Left colon (tissue), 2 donors: ENCODE data around the gene DLL1. TPM values are rescaled to one million over a fixed set of nuclear protein-coding genes. Genes with fewer than 3 reads are reported as not detected.
"Not testable (repeated sequence)": the region's sequence is repeated elsewhere in the genome, so short reads cannot be mapped to it uniquely, and the experiment has no call there.

Source experiments
- ATAC-seq: fragments of 200-7000 bp; cut with Tn5 transposase; one replicate; pipeline ENCODE4 v1.9.1; 2020; ENCODE audit warnings: mild to moderate bottlenecking, moderate library complexity
- DNase-seq, 2 donors: peaks; one replicate each; pipeline ENCODE4 v3.0.0-alpha.2; 2020
- intact Hi-C, 2 donors: fragments of 100-400 bp; cut with DNase I in 1 of 2; cut with micrococcal nuclease in 1 of 2; formaldehyde crosslinking; loops; one replicate each; pipeline versions ENCODE4 v1.11.2 to v1.14.0; 2022; cut with DNase I, micrococcal nuclease
- long read RNA-seq: library from polyadenylated mRNA; unstranded; transcript quantifications from one replicate; pipeline ENCODE4 v2.0.0, GENCODE V29; 2021
- total RNA-seq, 2 donors: library from RNA; stranded (reverse); fragmentation: NEBNext Ultra II Directional; extraction: Animal tissue kit (Norgen Biotek cat#: 25700); gene quantifications; one replicate each; pipeline ENCODE4 v1.2.1, GENCODE V29; 2021
- donor health status: DM: no; HTN: no; CAD: no.
- donor health status: DM: yes; HTN: yes; CAD: no.

Gene DLL1
- total RNA-seq = 10 to 100 TPM; 26.6 to 27.8 TPM
- long read RNA-seq, transcript DLL1-201 (11 exons, 3,174 nt) = major isoform, 5 of 26 reads
- long read RNA-seq, partial matches to known transcripts = 14 of 26 reads
- long read RNA-seq, other reads (novel, unspliced or antisense) = 7 of 26 reads

- intact Hi-C loops = no loop called here
- DNase-seq (peak in 1 of 2 donors; percentile 68), ATAC-seq (peak; percentile 34)
These were observed at the start of gene DLL1 for GRCh38 chr6:170290296-170291128. Gene DLL1 (minus strand): TSS chr6:170291078. CDS start chr6:170290139, 939 bp downstream.

GRCh38 chr6:170335199-170335598 lies 44.3 kb upstream of the DLL1 start:
- ATAC-seq, intact Hi-C loops: not testable (repeated sequence)

GRCh38 chr6:170329321-170329720 lies 38.4 kb upstream of the DLL1 start:
- no peak for ATAC-seq
- no peak for DNase-seq
- intact Hi-C loops = no loop called here

More at GRCh38 chr6:170335199-170335598, 44.3 kb upstream of the DLL1 start:
- DNase-seq = not testable (repeated sequence)

- ATAC-seq (no peak), DNase-seq (no peak)
- intact Hi-C loops = no loop called here
These were observed 26.8 kb upstream of the DLL1 start for GRCh38 chr6:170317718-170318117.

GRCh38 chr6:170317076-170317475 lies 26.2 kb upstream of the DLL1 start:
- no peak for DNase-seq
- intact Hi-C loops = no loop called here
- ATAC-seq = no peak

GRCh38 chr6:170316071-170316470 lies 25.2 kb upstream of the DLL1 start:
- intact Hi-C loops = no loop called here
- no peak for DNase-seq
- no peak for ATAC-seq

GRCh38 chr6:170314983-170315382 lies 24.1 kb upstream of the DLL1 start:
- intact Hi-C loops = no loop called here
- DNase-seq (no peak), ATAC-seq (no peak)

GRCh38 chr6:170313716-170314295 lies 22.9 kb upstream of the DLL1 start:
- ATAC-seq (no peak), DNase-seq (no peak)
- intact Hi-C loops = no loop called here

- ATAC-seq = no peak
- intact Hi-C loops = no loop called here
- no peak for DNase-seq
These were observed 22.0 kb upstream of the DLL1 start for GRCh38 chr6:170312876-170313275.

GRCh38 chr6:170311696-170312095 lies 20.8 kb upstream of the DLL1 start:
- intact Hi-C loops = no loop called here
- ATAC-seq = no peak
- no peak for DNase-seq

GRCh38 chr6:170308761-170309160 lies 17.9 kb upstream of the DLL1 start:
- DNase-seq = no peak
- ATAC-seq = no peak
- intact Hi-C loops = no loop called here

GRCh38 chr6:170307080-170307545 lies 16.2 kb upstream of the DLL1 start:
- intact Hi-C loops = no loop called here
- ATAC-seq (no peak), DNase-seq (no peak)

- intact Hi-C loops = no loop called here
- ATAC-seq (peak; percentile 96), DNase-seq (peak; percentile 97 to 98)
These were observed 15.6 kb upstream of the DLL1 start, which contains the start of gene FAM120B for GRCh38 chr6:170306324-170307079. Gene FAM120B (plus strand): TSS chr6:170306758. CDS start chr6:170317391, 10,633 bp downstream.

- DNase-seq (no peak), ATAC-seq (peak; percentile 27)
- intact Hi-C loops = no loop called here
These were observed 15.0 kb upstream of the DLL1 start for GRCh38 chr6:170305805-170306323.

- no peak for ATAC-seq
- DNase-seq = no peak
- intact Hi-C loops = no loop called here
These were observed 10.3 kb upstream of the DLL1 start for GRCh38 chr6:170301184-170301583.

- intact Hi-C loops = no loop called here
- DNase-seq = no peak
- no peak for ATAC-seq
These were observed 7.8 kb upstream of the DLL1 start for GRCh38 chr6:170298688-170299087.

GRCh38 chr6:170297576-170298330 lies 6.9 kb upstream of the DLL1 start:
- no peak for DNase-seq
- intact Hi-C loops = no loop called here
- ATAC-seq = peak; percentile 50
